Measurements from ENCODE around the gene ARHGEF12. TPM values are rescaled to one million over a fixed set of nuclear protein-coding genes. Genes with fewer than 3 reads are reported as not detected.

Gene ARHGEF12
- total RNA-seq, 1 experiment from 2014 or later: 29.4 TPM

GRCh38 chr11:120516461-120517389, 180.5 kb downstream of the ARHGEF12 start:
- no peak for DNase-seq (ENCODE audit: low spot score)

GRCh38 chr11:120517390-120517761, 181.2 kb downstream of the ARHGEF12 start:
- DNase-seq (ENCODE audit: low spot score): peak; percentile 59

- peak; percentile 5 for DNase-seq (ENCODE audit: low spot score)
These were observed 181.6 kb downstream of the ARHGEF12 start for GRCh38 chr11:120517801-120518291.

GRCh38 chr11:120518356-120518755, 182.1 kb downstream of the ARHGEF12 start:
- DNase-seq (ENCODE audit: low spot score): no peak

GRCh38 chr11:120519474-120519873, 183.3 kb downstream of the ARHGEF12 start:
- no peak for DNase-seq (ENCODE audit: low spot score)

GRCh38 chr11:120520091-120520822, 184.0 kb downstream of the ARHGEF12 start:
- DNase-seq (ENCODE audit: low spot score): no peak

GRCh38 chr11:120521176-120521575, 185.0 kb downstream of the ARHGEF12 start:
- DNase-seq (ENCODE audit: low spot score): no peak

- DNase-seq (ENCODE audit: low spot score): no peak
These were observed 185.8 kb downstream of the ARHGEF12 start for GRCh38 chr11:120522021-120522420.

- DNase-seq (ENCODE audit: low spot score): no peak
These were observed 186.5 kb downstream of the ARHGEF12 start for GRCh38 chr11:120522736-120523135.

- DNase-seq (ENCODE audit: low spot score): no peak
These were observed 187.0 kb downstream of the ARHGEF12 start for GRCh38 chr11:120523196-120523595.

GRCh38 chr11:120524536-120525085, 188.4 kb downstream of the ARHGEF12 start:
- no peak for DNase-seq (ENCODE audit: low spot score)

- DNase-seq (ENCODE audit: low spot score): no peak
These were observed 189.3 kb downstream of the ARHGEF12 start for GRCh38 chr11:120525261-120526171.

- no peak for DNase-seq (ENCODE audit: low spot score)
These were observed 190.0 kb downstream of the ARHGEF12 start for GRCh38 chr11:120526241-120526640.

GRCh38 chr11:120527111-120527761, 191.0 kb downstream of the ARHGEF12 start:
- DNase-seq (ENCODE audit: low spot score): peak; percentile 7

- no peak for DNase-seq (ENCODE audit: low spot score)
These were observed 192.5 kb downstream of the ARHGEF12 start for GRCh38 chr11:120528749-120529148.

GRCh38 chr11:120529214-120529613, 193.0 kb downstream of the ARHGEF12 start:
- no peak for DNase-seq (ENCODE audit: low spot score)

- no peak for DNase-seq (ENCODE audit: low spot score)
These were observed 193.7 kb downstream of the ARHGEF12 start for GRCh38 chr11:120529911-120530310.

- peak; percentile 38 for DNase-seq (ENCODE audit: low spot score)
These were observed 196.0 kb downstream of the ARHGEF12 start for GRCh38 chr11:120532082-120532831.

- DNase-seq (ENCODE audit: low spot score): peak; percentile 6
These were observed 196.6 kb downstream of the ARHGEF12 start for GRCh38 chr11:120532832-120533196.

All from A172 (cell line).